H1 (cell line): Measurements from ENCODE around the gene RASA1. TPM values are rescaled to one million over a fixed set of nuclear protein-coding genes. Genes with fewer than 3 reads are reported as not detected.

Experiments used
- CTCF ChIA-PET: fragments of 300-600 bp; sonication (Branson Sonifier 250); formaldehyde crosslinking; loops from one replicate; lab custom pipeline; 2021; ENCODE audit not compliant: partially characterized antibody; lab: Charles Lee
- POLR2A ChIA-PET: fragments of 300-600 bp; sonication (Branson Sonifier 250); formaldehyde crosslinking; loops from one replicate; lab custom pipeline; 2021; ENCODE audit warnings: inconsistent platforms; ENCODE audit not compliant: partially characterized antibody; lab: Charles Lee
- DNase-seq, 2 experiments: peaks; one replicate each; pipeline versions ENCODE4 v3.0.0 to v3.0.0-alpha.2; 2010 to 2022; ENCODE audit warnings: low spot score in 2 of 2, low read depth in 1 of 2, mixed read lengths in 1 of 2
- FAIRE-seq: peaks from 2 replicates; lab custom pipeline; 2011; peaks lifted over from hg19 to GRCh38; lab: Jason Lieb, UNC
- H2AFZ ChIP-seq: 2 replicates; pipeline ENCODE4 v1.8.1; 2012; ENCODE audit warnings: low read length, inconsistent platforms
- H2AK5ac ChIP-seq: 2 replicates; pipeline ENCODE4 v1.6.1; 2013; ENCODE audit warnings: low read depth, low read length
- H2BK120ac ChIP-seq: replicated peaks from 2 replicates; pipeline ENCODE3; 2013; ENCODE audit warnings: low read depth, low read length, inconsistent platforms
- H2BK12ac ChIP-seq: 2 replicates; pipeline ENCODE4 v1.6.1; 2013; ENCODE audit warnings: low read depth, low read length
- H2BK15ac ChIP-seq: 2 replicates; pipeline ENCODE4 v1.6.1; 2013; ENCODE audit warnings: low read length
- H2BK20ac ChIP-seq: 2 replicates; pipeline ENCODE4 v1.6.1; 2013; ENCODE audit warnings: low read length
- H2BK5ac ChIP-seq: 2 replicates; pipeline ENCODE4 v1.6.1; 2013; ENCODE audit warnings: low read depth, low read length
- H3K14ac ChIP-seq: 2 replicates; pipeline ENCODE4 v1.6.1; 2013; ENCODE audit warnings: inconsistent platforms; ENCODE audit not compliant: insufficient read length
- H3K18ac ChIP-seq: 2 replicates; pipeline ENCODE4 v1.6.1; 2013; ENCODE audit warnings: low read length; ENCODE audit errors: extremely low read depth
- H3K23ac ChIP-seq: 2 replicates; pipeline ENCODE4 v1.6.1; 2013; ENCODE audit warnings: inconsistent platforms; ENCODE audit not compliant: insufficient read length
- H3K23me2 ChIP-seq: 2 replicates; pipeline ENCODE4 v1.6.1; 2013; ENCODE audit warnings: low read depth, low read length
- H3K27ac ChIP-seq: 2 replicates; pipeline ENCODE4 v1.6.1; 2011; ENCODE audit warnings: low read depth, low read length, inconsistent platforms
- H3K27me3 ChIP-seq, 4 experiments: replicated peaks in 1 of 4; 1 replicate in 1 of 4; 2 replicates in 3 of 4; pipeline versions ENCODE4 v1.6.1 to v1.8.1; 2011 to 2013; ENCODE audit warnings: low read length in 3 of 4, mild to moderate bottlenecking in 3 of 4, inconsistent platforms in 2 of 4, mixed read lengths in 2 of 4, moderate library complexity in 1 of 4; ENCODE audit not compliant: control insufficient read depth in 3 of 4, insufficient read depth in 3 of 4; ENCODE audit errors: extremely low read depth in 1 of 4
- H3K36me3 ChIP-seq, 4 experiments: 2 replicates each; pipeline versions ENCODE4 v1.6.1 to v1.8.1; 2011 to 2013; ENCODE audit warnings: mild to moderate bottlenecking in 4 of 4, low read length in 3 of 4, moderate library complexity in 2 of 4, control low read depth in 1 of 4, inconsistent platforms in 1 of 4; ENCODE audit not compliant: insufficient read depth in 4 of 4, control insufficient read depth in 2 of 4
- H3K4ac ChIP-seq: replicated peaks from 2 replicates; pipeline ENCODE3; 2013; ENCODE audit warnings: low read length, low read depth, mixed read lengths, inconsistent platforms; ENCODE audit not compliant: insufficient read length
- H3K4me1 ChIP-seq, 4 experiments: replicated peaks in 1 of 4; 1 replicate in 1 of 4; 2 replicates in 3 of 4; pipeline versions ENCODE4 v1.6.1 to v1.8.1; 2011 to 2013; ENCODE audit warnings: low read length in 3 of 4, inconsistent platforms in 2 of 4, mixed read lengths in 1 of 4; ENCODE audit not compliant: insufficient read depth in 4 of 4, control insufficient read depth in 3 of 4
- H3K4me2 ChIP-seq, 2 experiments: 2 replicates each; pipeline versions ENCODE4 v1.6.1 to v1.8.1; 2011 to 2013; ENCODE audit warnings: low read depth in 2 of 2, low read length in 2 of 2, control low read depth in 1 of 2, inconsistent platforms in 1 of 2, mild to moderate bottlenecking in 1 of 2; ENCODE audit not compliant: insufficient read depth in 1 of 2
- H3K4me3 ChIP-seq, 4 experiments: fragments of 200-600, 300-600 bp in 1 of 4; sonication (generic), shearing (Covaris generic), sonication (Bioruptor Twin) in 1 of 4; 2 replicates each; pipeline versions ENCODE4 v1.5.1 to v1.8.1; 2011 to 2016; ENCODE audit warnings: low read length in 4 of 4, low read depth in 3 of 4, control low read depth in 2 of 4, inconsistent platforms in 2 of 4, mild to moderate bottlenecking in 2 of 4, mixed read lengths in 1 of 4, moderate library complexity in 1 of 4; ENCODE audit not compliant: insufficient read depth in 2 of 4; ENCODE audit errors: extremely low read depth in 1 of 4
- H3K56ac ChIP-seq: replicated peaks from 2 replicates; pipeline ENCODE3; 2013; ENCODE audit warnings: low read depth, mild to moderate bottlenecking, mixed read lengths, low read length, inconsistent platforms; ENCODE audit not compliant: insufficient read length
- H3K79me1 ChIP-seq: 2 replicates; pipeline ENCODE4 v1.6.1; 2013; ENCODE audit warnings: low read depth, low read length, control low read depth
- H3K79me2 ChIP-seq, 2 experiments: 2 replicates each; pipeline versions ENCODE4 v1.6.1 to v1.8.1; 2012 to 2013; ENCODE audit warnings: low read length in 2 of 2, mild to moderate bottlenecking in 2 of 2, inconsistent platforms in 1 of 2; ENCODE audit not compliant: insufficient read depth in 2 of 2, control insufficient read depth in 1 of 2
- H3K9ac ChIP-seq, 4 experiments: replicated peaks in 1 of 4; 1 replicate in 1 of 4; 2 replicates in 3 of 4; pipeline versions ENCODE4 v1.6.1 to v1.8.1; 2011 to 2013; ENCODE audit warnings: low read depth in 3 of 4, low read length in 3 of 4, control low read depth in 2 of 4, mild to moderate bottlenecking in 2 of 4, moderate library complexity in 2 of 4, inconsistent platforms in 1 of 4; ENCODE audit errors: extremely low read depth in 1 of 4
- H3K9me3 ChIP-seq, 2 experiments: 2 replicates each; pipeline versions ENCODE4 v1.6.1 to v1.8.1; 2012 to 2013; ENCODE audit warnings: mild to moderate bottlenecking in 2 of 2, moderate library complexity in 2 of 2, control low read depth in 1 of 2, inconsistent platforms in 1 of 2, low read depth in 1 of 2, low read length in 1 of 2, mixed read lengths in 1 of 2; ENCODE audit not compliant: insufficient read depth in 2 of 2
- H4K20me1 ChIP-seq, 2 experiments: replicated peaks in 1 of 2; 2 replicates each; pipeline versions ENCODE3 to v1.8.1; 2011 to 2013; ENCODE audit warnings: inconsistent platforms in 2 of 2, low read length in 2 of 2, mild to moderate bottlenecking in 1 of 2; ENCODE audit not compliant: insufficient read depth in 2 of 2, control insufficient read depth in 1 of 2
- H4K5ac ChIP-seq: 2 replicates; pipeline ENCODE4 v1.6.1; 2013; ENCODE audit warnings: low read length, low read depth, mixed read lengths, inconsistent platforms; ENCODE audit not compliant: insufficient read length
- H4K8ac ChIP-seq: 2 replicates; pipeline ENCODE4 v1.8.0; 2013; ENCODE audit warnings: mild to moderate bottlenecking, moderate library complexity, low read length, inconsistent platforms; ENCODE audit not compliant: insufficient read depth; ENCODE audit errors: extremely low read depth
- H4K91ac ChIP-seq: replicated peaks from 2 replicates; pipeline ENCODE3; 2013; ENCODE audit warnings: low read length, mixed read lengths, inconsistent platforms; ENCODE audit not compliant: insufficient read length
- CBX5 ChIP-seq: fragments of 300-800, 300-1000 bp; sonication (generic); IDR thresholded peaks from 2 replicates; pipeline ENCODE4 v1.7.1; 2016; ENCODE audit warnings: antibody characterized with exemption, low read length, low read depth
- CBX8 ChIP-seq: fragments of 300-800, 300-1000 bp; sonication (generic); IDR thresholded peaks from 2 replicates; pipeline ENCODE4 v1.7.1; 2016; ENCODE audit warnings: low read depth, low read length, borderline replicate concordance
- CEBPB ChIP-seq: IDR thresholded peaks from 2 replicates; pipeline ENCODE4 v1.6.1; 2012; ENCODE audit warnings: low read depth, low read length
- CHD1 ChIP-seq: IDR thresholded peaks from 2 replicates; pipeline ENCODE4 v1.6.1; 2012; ENCODE audit warnings: low read depth, low read length, improper control_type of control experiment
- EZH2 ChIP-seq: fragments of 200-600 bp; sonication (generic); IDR thresholded peaks from 2 replicates; pipeline ENCODE4 v1.7.1; 2012; ENCODE audit warnings: low read depth, mild to moderate bottlenecking, moderate library complexity, low read length, inconsistent platforms; ENCODE audit not compliant: severe bottlenecking
- RBBP5 ChIP-seq: IDR thresholded peaks from 2 replicates; pipeline ENCODE4 v1.7.1; 2012; ENCODE audit warnings: low read depth, mild to moderate bottlenecking, inconsistent platforms, low read length, moderate library complexity, borderline replicate concordance
- RNF2 ChIP-seq: fragments of 200-900, 300-1000 bp; sonication (generic); IDR thresholded peaks from 2 replicates; pipeline ENCODE4 v1.7.1; 2016; ENCODE audit warnings: borderline replicate concordance, low read depth, mild to moderate bottlenecking, antibody characterized with exemption, low read length; ENCODE audit not compliant: poor library complexity, severe bottlenecking; ENCODE audit errors: missing control alignments
- SAP30 ChIP-seq: fragments of 300-600 bp; sonication (generic); IDR thresholded peaks from 2 replicates; pipeline ENCODE4 v1.7.1; 2012; ENCODE audit warnings: low read length, moderate library complexity, mild to moderate bottlenecking, inconsistent platforms; ENCODE audit not compliant: insufficient read depth, insufficient replicate concordance
- SP4 ChIP-seq: IDR thresholded peaks from 2 replicates; pipeline ENCODE4 v1.6.1; 2012; ENCODE audit warnings: low read length, inconsistent platforms
- SRF ChIP-seq: IDR thresholded peaks from 2 replicates; pipeline ENCODE4 v1.6.1; 2011; ENCODE audit warnings: mild to moderate bottlenecking, low read depth, low read length, moderate library complexity
- TEAD4 ChIP-seq: IDR thresholded peaks from 2 replicates; pipeline ENCODE4 v1.6.1; 2012; ENCODE audit warnings: low read depth, low read length, inconsistent platforms, mixed read lengths
- ZNF274 ChIP-seq: IDR thresholded peaks from 2 replicates; pipeline ENCODE4 v1.7.0; 2012; ENCODE audit warnings: low read length, borderline replicate concordance; ENCODE audit errors: extremely low read depth
- WGBS, 2 experiments: shearing (Covaris generic) in 1 of 2; methylation state at CpG; one replicate each; pipeline versions ENCODE4 v1.1.6 to v1.1.7; 2013 to 2015; ENCODE audit warnings: low lambda C conversion rate in 2 of 2, mixed read lengths in 2 of 2, inconsistent platforms in 1 of 2, low coverage in 1 of 2, missing lambda C conversion rate in 1 of 2; ENCODE audit not compliant: insufficient replicate concordance in 2 of 2, insufficient coverage in 1 of 2, insufficient read length in 1 of 2; ENCODE audit errors: extremely low coverage in 1 of 2, missing lambda C conversion rate in 1 of 2; 5-methylcytosine and 5-hydroxymethylcytosine counted together
- polyA plus RNA-seq, 7 experiments: library from polyadenylated mRNA; depleted of rRNA in 3 of 7; stranded (reverse) in 5 of 7; unstranded in 2 of 7; fragments of >200 nt in 5 of 7; fragments of 200-250 nt in 2 of 7; gene quantifications; 1 replicate in 5 of 7; 2 replicates in 1 of 7; 4 replicates in 1 of 7; pipeline versions ENCODE4 v1.2.1 to v1.2.3, GENCODE V29; 2011 to 2013; ENCODE audit warnings: missing spikeins in 2 of 7, mixed read lengths in 2 of 7
- total RNA-seq: library from RNA; stranded (reverse); fragmentation: NEBNext Ultra II Directional; extraction: Animal tissue kit (Norgen Biotek cat#: 25700); gene quantifications from 2 replicates; pipeline ENCODE4 v1.2.1, GENCODE V29; 2021
- TF ChIP-seq, protein P1 (sequence below): IDR thresholded peaks from 2 replicates; pipeline ENCODE4 v1.6.1; 2012; ENCODE audit warnings: inconsistent platforms

Gene RASA1
- total and polyA plus RNA-seq, 2 of the 8 experiments (the other 6 are each of a cell fraction or from before 2014, with no cell fraction given): 15.9 to 33.8 TPM

DNA sequence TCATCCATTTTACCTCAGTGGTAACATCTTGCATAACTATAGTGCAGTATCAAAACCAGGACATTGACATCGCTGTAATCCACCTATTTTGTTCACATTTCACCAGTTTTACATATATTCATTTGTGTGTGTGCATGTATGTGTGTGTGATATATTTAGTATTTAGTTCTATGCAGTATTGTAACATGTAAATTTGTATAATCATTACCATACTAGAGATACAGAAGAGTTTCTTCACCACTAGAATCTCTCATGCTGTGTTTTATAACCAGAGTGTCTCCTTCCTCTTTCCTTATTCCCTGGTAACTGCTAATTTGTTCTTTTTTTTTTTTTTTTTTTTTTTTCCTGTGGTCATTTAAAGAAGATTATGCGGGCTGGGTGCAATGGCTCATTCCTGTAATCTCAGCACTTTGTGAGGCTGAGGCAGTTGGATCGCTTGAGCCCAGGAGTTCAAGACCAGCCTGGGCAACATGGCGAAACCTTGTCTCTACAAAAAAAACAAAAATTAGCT lies 11.0 kb downstream of the RASA1 start:
- Histone ChIP-seq H3K23ac (no peak overlapping the region), H2AFZ (no peak overlapping the region), H4K20me1 (peaks cover 0 to 2% of the 10 kb centered on the region in 2 experiments), H2BK12ac (no peak overlapping the region), H3K27me3 (no peaks in the 10 kb centered on the region), H3K9me3 (no peaks in the 10 kb centered on the region), H3K14ac (no peak overlapping the region), H2BK120ac (no peak overlapping the region), H3K18ac (no peak overlapping the region), H3K79me2 (peaks cover 7 to 95% of the 10 kb centered on the region in 2 experiments; a peak in 3 of 4 replicates), H3K9ac (no peak overlapping the region), H3K79me1 (peaks cover 2% of the 10 kb centered on the region; the same call in 1 of the 2 replicates), H3K4me1 (no peaks in the 10 kb centered on the region), H2AK5ac (no peak overlapping the region), H4K5ac (no peak overlapping the region), H3K4me2 (no peak overlapping the region), H2BK15ac (no peak overlapping the region), H3K36me3 (no peaks in the 10 kb centered on the region; a peak in 1 of 8 replicates), H4K8ac (no peak overlapping the region), H2BK20ac (no peak overlapping the region), H4K91ac (no peak overlapping the region), H3K4me3 (no peak overlapping the region), H3K4ac (no peak overlapping the region), H3K27ac (no peak overlapping the region), H2BK5ac (no peak overlapping the region), H3K56ac (no peak overlapping the region), H3K23me2 (no peaks in the 10 kb centered on the region)
- WGBS, 2 experiments: 88% methylated on average over 4 of the region's 4 CpGs; no CpG with 5 or more reads in 1 of the 2 experiments
- FAIRE-seq (no peak), DNase-seq (no peak)
- POLR2A ChIA-PET: no interaction called here
- CTCF ChIA-PET: no interaction called here
- no peak for TF ChIP-seq TEAD4
- TF ChIP-seq CEBPB: no peak
- no peak for TF ChIP-seq CHD1
- TF ChIP-seq CBX8: no peak
- no peak for TF ChIP-seq SP4
- no peak for TF ChIP-seq RNF2
- TF ChIP-seq RBBP5: no peak
- no peak for TF ChIP-seq EZH2
- TF ChIP-seq CBX5: no peak
- TF ChIP-seq ZNF274: no peak
- TF ChIP-seq, protein P1, sequence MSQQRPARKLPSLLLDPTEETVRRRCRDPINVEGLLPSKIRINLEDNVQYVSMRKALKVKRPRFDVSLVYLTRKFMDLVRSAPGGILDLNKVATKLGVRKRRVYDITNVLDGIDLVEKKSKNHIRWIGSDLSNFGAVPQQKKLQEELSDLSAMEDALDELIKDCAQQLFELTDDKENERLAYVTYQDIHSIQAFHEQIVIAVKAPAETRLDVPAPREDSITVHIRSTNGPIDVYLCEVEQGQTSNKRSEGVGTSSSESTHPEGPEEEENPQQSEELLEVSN: no peak
- no peak for TF ChIP-seq SAP30
- TF ChIP-seq SRF: no peak
